CD14-positive monocyte (primary cell): Measurements from ENCODE around the gene TGFBR3. TPM values are rescaled to one million over a fixed set of nuclear protein-coding genes. Genes with fewer than 3 reads are reported as not detected.
A peak's percentile ranks its signal among the peaks of the same experiment; 100 is the strongest.

Experiments used
- DNase-seq, 3 donors: peaks; one replicate each; pipeline ENCODE4 v3.0.0-alpha.2; 2011 to 2022
- H2AFZ ChIP-seq: 2 replicates; pipeline ENCODE4 v1.6.0; 2012; ENCODE audit warnings: mild to moderate bottlenecking, low read depth, low read length, inconsistent platforms; ENCODE audit not compliant: insufficient read depth, poor library complexity, severe bottlenecking
- H3K27ac ChIP-seq, 2 donors: 1 replicate in 1 of 2; 2 replicates in 1 of 2; pipeline ENCODE4 v1.5.1; 2012 to 2013; ENCODE audit warnings: low read length in 2 of 2, control low read depth in 1 of 2, inconsistent platforms in 1 of 2, low read depth in 1 of 2, mild to moderate bottlenecking in 1 of 2
- H3K27me3 ChIP-seq, 2 donors: one replicate each; pipeline versions ENCODE4 v1.6.0 to v1.6.1; 2011 to 2013; ENCODE audit warnings: low read length in 2 of 2; ENCODE audit not compliant: control insufficient read depth in 2 of 2, insufficient read depth in 2 of 2
- H3K36me3 ChIP-seq, 2 donors: replicated peaks in 1 of 2; 1 replicate in 1 of 2; 2 replicates in 1 of 2; pipeline versions ENCODE4 v1.5.1 to v1.6.1; 2012 to 2013; ENCODE audit warnings: low read length in 2 of 2, control low read depth in 1 of 2, inconsistent platforms in 1 of 2, mild to moderate bottlenecking in 1 of 2; ENCODE audit not compliant: insufficient read depth in 2 of 2, control insufficient read depth in 1 of 2
- H3K4me1 ChIP-seq, 2 donors: 1 replicate in 1 of 2; 2 replicates in 1 of 2; pipeline versions ENCODE4 v1.5.1 to v1.6.1; 2012 to 2013; ENCODE audit warnings: low read length in 2 of 2, control low read depth in 1 of 2, inconsistent platforms in 1 of 2, mild to moderate bottlenecking in 1 of 2, moderate library complexity in 1 of 2; ENCODE audit not compliant: insufficient read depth in 2 of 2, control insufficient read depth in 1 of 2
- H3K4me2 ChIP-seq: replicated peaks from 2 replicates; pipeline ENCODE3; 2012; ENCODE audit warnings: low read length, moderate library complexity, mild to moderate bottlenecking; ENCODE audit not compliant: poor library complexity, severe bottlenecking; ENCODE audit errors: extremely low read depth
- H3K4me3 ChIP-seq, 3 experiments: fragments of 200-600 bp in 1 of 3; sonication (generic) in 1 of 3; replicated peaks in 1 of 3; 1 replicate in 2 of 3; 2 replicates in 1 of 3; pipeline ENCODE4 v1.5.1; 2011 to 2013; ENCODE audit warnings: low read length in 3 of 3, mild to moderate bottlenecking in 3 of 3, control low read depth in 2 of 3, low read depth in 2 of 3, inconsistent platforms in 1 of 3, moderate library complexity in 1 of 3
- H3K79me2 ChIP-seq: 2 replicates; pipeline ENCODE4 v1.6.0; 2012; ENCODE audit warnings: mild to moderate bottlenecking, control low read depth, inconsistent platforms, low read length, moderate library complexity; ENCODE audit not compliant: insufficient read depth
- H3K9ac ChIP-seq: 2 replicates; pipeline ENCODE4 v1.6.0; 2017; ENCODE audit warnings: low read length, mild to moderate bottlenecking; ENCODE audit not compliant: insufficient read depth, poor library complexity, severe bottlenecking
- H3K9me3 ChIP-seq, 2 donors: replicated peaks in 1 of 2; 1 replicate in 1 of 2; 2 replicates in 1 of 2; pipeline versions ENCODE4 v1.5.1 to v1.6.1; 2012 to 2013; ENCODE audit warnings: low read length in 2 of 2, control low read depth in 1 of 2; ENCODE audit not compliant: control insufficient read depth in 1 of 2, insufficient read depth in 1 of 2
- H4K20me1 ChIP-seq: 2 replicates; pipeline ENCODE4 v1.6.0; 2012; ENCODE audit warnings: mild to moderate bottlenecking, low read length, control low read depth, moderate library complexity; ENCODE audit not compliant: insufficient read depth
- H3K27ac Mint-ChIP-seq, 7 donors: one replicate each; pipeline ENCODE4 v1.8.0; 2020; ENCODE audit warnings: mild to moderate bottlenecking in 7 of 7, mixed read lengths in 7 of 7, moderate library complexity in 6 of 7, inconsistent platforms in 2 of 7
- H3K27me3 Mint-ChIP-seq, 3 donors: one replicate each; pipeline ENCODE4 v1.8.0; 2021 to 2022; ENCODE audit warnings: low read depth in 3 of 3, mild to moderate bottlenecking in 3 of 3, mixed read lengths in 3 of 3, moderate library complexity in 3 of 3, inconsistent platforms in 1 of 3
- H3K36me3 Mint-ChIP-seq, 2 donors: one replicate each; pipeline ENCODE4 v1.8.0; 2020; ENCODE audit warnings: mixed read lengths in 2 of 2, inconsistent platforms in 1 of 2, mild to moderate bottlenecking in 1 of 2
- H3K4me1 Mint-ChIP-seq: one replicate; pipeline ENCODE4 v1.8.0; 2020; ENCODE audit warnings: mild to moderate bottlenecking, mixed read lengths
- H3K4me3 Mint-ChIP-seq, 2 donors: one replicate each; pipeline ENCODE4 v1.8.0; 2020; ENCODE audit warnings: mild to moderate bottlenecking in 2 of 2, mixed read lengths in 2 of 2, moderate library complexity in 1 of 2
- H3K9me3 Mint-ChIP-seq, 7 donors: one replicate each; pipeline ENCODE4 v1.8.0; 2020 to 2022; ENCODE audit warnings: mixed read lengths in 7 of 7, mild to moderate bottlenecking in 6 of 7, moderate library complexity in 6 of 7, inconsistent platforms in 2 of 7
- CTCF ChIP-seq: fragments of 200-600 bp; IDR thresholded peaks from one replicate; pipeline ENCODE4 v1.8.0; 2022; ENCODE audit warnings: antibody characterized with exemption, mild to moderate bottlenecking
- WGBS: methylation state at CpG from one replicate; pipeline ENCODE4 v1.1.5; 2013; ENCODE audit warnings: missing lambda C conversion rate; ENCODE audit not compliant: insufficient coverage; 5-methylcytosine and 5-hydroxymethylcytosine counted together
- intact Hi-C, 2 donors: fragments of 100-400 bp; cut with micrococcal nuclease; formaldehyde crosslinking; loops; one replicate each; pipeline versions ENCODE4 v1.15.0 to v1.15.1; 2023
- polyA plus RNA-seq, 3 donors: library from polyadenylated mRNA; depleted of rRNA in 1 of 3; unstranded in 2 of 3; stranded (reverse) in 1 of 3; fragments of 300-500 nt in 2 of 3; fragments of >200 nt in 1 of 3; fragmentation: Illumina TruSeq in 2 of 3; gene quantifications; 1 replicate in 2 of 3; 2 replicates in 1 of 3; pipeline ENCODE4 v1.2.3, GENCODE V29; 2012 to 2021
- small RNA-seq: library from RNA; depleted of rRNA; stranded (forward); fragments of <200 nt; gene quantifications from one replicate; pipeline ENCODE3, GENCODE V24; 2012; ENCODE audit warnings: low read depth; ENCODE audit not compliant: insufficient read length

The TGFBR3 gene
- polyA plus RNA-seq, 3 donors = 0.09 to 0.28 (median 0.20) TPM

- Mint-ChIP-seq H3K9me3 (peaks cover 0 to 4% (median 2%) of the 10 kb centered on the region in 7 donors), H3K4me1 (no peaks in the 10 kb centered on the region), H3K27ac (peak overlapping the region in 2 of 7 donors; percentile 22 to 36), H3K4me3 (no peak overlapping the region), H3K36me3 (no peaks in the 10 kb centered on the region), H3K27me3 (peaks cover 1 to 5% (median 1%) of the 10 kb centered on the region in 3 donors)
- no peak overlapping the region for H3K4me2 ChIP-seq
- 90% methylated on average over 3 of the region's 4 CpGs for WGBS
- H3K4me1 ChIP-seq = no peaks in the 10 kb centered on the region
- TF ChIP-seq CTCF = no peak
- H3K79me2 ChIP-seq = no peaks in the 10 kb centered on the region
- H3K27me3 ChIP-seq = no peaks in the 10 kb centered on the region
- no peak overlapping the region for H3K9ac ChIP-seq
- H3K27ac ChIP-seq = no peak overlapping the region
- no peaks in the 10 kb centered on the region for H3K36me3 ChIP-seq
- no peak for DNase-seq
- H4K20me1 ChIP-seq = no peaks in the 10 kb centered on the region
- H3K4me3 ChIP-seq = no peak overlapping the region
- intact Hi-C loops = no loop called here
- H3K9me3 ChIP-seq = no peaks in the 10 kb centered on the region
- H2AFZ ChIP-seq = no peak overlapping the region
Observed at GRCh38 chr1:91631718-91632330, 254.1 kb downstream of the TGFBR3 start.

GRCh38 chr1:91630803-91631202 is 255.1 kb downstream of the TGFBR3 start:
- no peaks in the 10 kb centered on the region for H3K36me3 ChIP-seq
- Mint-ChIP-seq H3K36me3 (no peaks in the 10 kb centered on the region), H3K27me3 (peaks cover 1 to 5% (median 1%) of the 10 kb centered on the region in 3 donors), H3K9me3 (peaks cover 0 to 4% (median 2%) of the 10 kb centered on the region in 7 donors), H3K27ac (peak overlapping the region in 1 of 7 donors; percentile 13), H3K4me1 (no peaks in the 10 kb centered on the region), H3K4me3 (no peak overlapping the region)
- no peaks in the 10 kb centered on the region for H3K27me3 ChIP-seq
- H3K79me2 ChIP-seq = no peaks in the 10 kb centered on the region
- H3K27ac ChIP-seq = no peak overlapping the region
- no peak overlapping the region for H3K4me3 ChIP-seq
- H2AFZ ChIP-seq = no peak overlapping the region
- TF ChIP-seq CTCF = no peak
- DNase-seq = no peak
- H3K9me3 ChIP-seq = no peaks in the 10 kb centered on the region
- no peaks in the 10 kb centered on the region for H4K20me1 ChIP-seq
- no peak overlapping the region for H3K4me2 ChIP-seq
- no peak overlapping the region for H3K9ac ChIP-seq
- intact Hi-C loops = no loop called here
- H3K4me1 ChIP-seq = no peaks in the 10 kb centered on the region

Small RNA genes lying within 50 kb of the gene (small RNA-seq; reads per million reads assigned to genes)
- gene RN7SL653P = not detected

Other genes starting within 250 kb of the TGFBR3 start
- gene BRDT, start 63.2 kb upstream of the TGFBR3 start, polyA plus RNA-seq = not detected
- gene EPHX4, start 143.8 kb upstream of the TGFBR3 start, polyA plus RNA-seq = not detected
- gene SETSIP, start 189.3 kb upstream of the TGFBR3 start, polyA plus RNA-seq = not detected
- gene BTBD8, start 194.2 kb upstream of the TGFBR3 start, polyA plus RNA-seq = 1 to 10 TPM in 1 of 3 donors, under 1 TPM in 2; 0.44 to 1.1 (median 0.88) TPM